DMS 273 treated with DMSO at 0.1 percent for 48 hours (cell line): Measurements from ENCODE around the gene CHST12.
"Not testable (repeated sequence)": the region's sequence is repeated elsewhere in the genome, so short reads cannot be mapped to it uniquely, and the experiment has no call there.

ENCODE experiments used
- DNase-seq: peaks from one replicate; lab custom pipeline; 2025; lab: John Stamatoyannopoulos, UW

Gene CHST12

GRCh38 chr7:2378125-2378524 lies 25.3 kb upstream of the CHST12 start:
- not testable (repeated sequence) for DNase-seq

- DNase-seq = no peak
Observed at GRCh38 chr7:2379161-2379560, 24.2 kb upstream of the CHST12 start.

- DNase-seq = no peak
Observed at GRCh38 chr7:2379821-2380450, 23.5 kb upstream of the CHST12 start.

- DNase-seq = no peak
Observed at GRCh38 chr7:2380461-2380860, 22.9 kb upstream of the CHST12 start.

- no peak for DNase-seq
Observed at GRCh38 chr7:2381227-2381626, 22.2 kb upstream of the CHST12 start.

GRCh38 chr7:2381881-2382509 lies 21.4 kb upstream of the CHST12 start:
- DNase-seq = no peak

GRCh38 chr7:2383543-2384274 lies 19.7 kb upstream of the CHST12 start:
- DNase-seq = no peak

- no peak for DNase-seq
Observed at GRCh38 chr7:2384354-2385243, 18.8 kb upstream of the CHST12 start.

- DNase-seq = not testable (repeated sequence)
Observed at GRCh38 chr7:2386122-2386521, 17.3 kb upstream of the CHST12 start.

- no peak for DNase-seq
Observed at GRCh38 chr7:2386964-2387669, 16.3 kb upstream of the CHST12 start.

GRCh38 chr7:2387897-2388636 lies 15.3 kb upstream of the CHST12 start:
- no peak for DNase-seq

- DNase-seq = no peak
Observed at GRCh38 chr7:2388637-2388954, 14.8 kb upstream of the CHST12 start.

GRCh38 chr7:2390020-2390816 lies 13.2 kb upstream of the CHST12 start:
- not testable (repeated sequence) for DNase-seq

GRCh38 chr7:2393706-2394105 lies 9.7 kb upstream of the CHST12 start:
- no peak for DNase-seq

- no peak for DNase-seq
Observed at GRCh38 chr7:2394566-2395082, 8.8 kb upstream of the CHST12 start.

GRCh38 chr7:2398506-2398905 lies 4.9 kb upstream of the CHST12 start:
- DNase-seq = no peak

- no peak for DNase-seq
Observed at GRCh38 chr7:2399848-2400587, 3.4 kb upstream of the CHST12 start.

- no peak for DNase-seq
Observed at GRCh38 chr7:2402687-2403013, 761 bp upstream of the CHST12 start.
